ENCODE results near the gene BAG3. TPM values are rescaled to one million over a fixed set of nuclear protein-coding genes. Genes with fewer than 3 reads are reported as not detected.
"Not testable (repeated sequence)": the region's sequence is repeated elsewhere in the genome, so short reads cannot be mapped to it uniquely, and the experiment has no call there.

Gene BAG3
- total RNA-seq, 1 donor = 19.2 TPM

GRCh38 chr10:119701861-119702260, 50.7 kb downstream of the BAG3 start:
- no peak for TF ChIP-seq CTCF (IDR thresholded peaks at IDR 0.05; ENCODE audit: insufficient read depth, low read length)
- peak; percentile 44 for DNase-seq (ENCODE audit: low read depth)
- no peak overlapping the region for H3K4me3 ChIP-seq (ENCODE audit: low read depth, low read length)

GRCh38 chr10:119702583-119702982, 51.4 kb downstream of the BAG3 start:
- no peak for TF ChIP-seq CTCF (IDR thresholded peaks at IDR 0.05; ENCODE audit: insufficient read depth, low read length)
- H3K4me3 ChIP-seq (ENCODE audit: low read depth, low read length) = no peak overlapping the region
- no peak for DNase-seq (ENCODE audit: low read depth)

- no peak for TF ChIP-seq CTCF (IDR thresholded peaks at IDR 0.05; ENCODE audit: insufficient read depth, low read length)
- no peak overlapping the region for H3K4me3 ChIP-seq (ENCODE audit: low read depth, low read length)
- no peak for DNase-seq (ENCODE audit: low read depth)
These were observed 52.8 kb downstream of the BAG3 start for GRCh38 chr10:119703903-119704508.

GRCh38 chr10:119705434-119705831, 54.3 kb downstream of the BAG3 start:
- no peak for TF ChIP-seq CTCF (IDR thresholded peaks at IDR 0.05; ENCODE audit: insufficient read depth, low read length)
- DNase-seq (ENCODE audit: low read depth) = no peak
- H3K4me3 ChIP-seq (ENCODE audit: low read depth, low read length) = no peak overlapping the region

GRCh38 chr10:119706521-119707278, 55.5 kb downstream of the BAG3 start:
- no peak for DNase-seq (ENCODE audit: low read depth)
- H3K4me3 ChIP-seq (ENCODE audit: low read depth, low read length) = no peak overlapping the region
- no peak for TF ChIP-seq CTCF (IDR thresholded peaks at IDR 0.05; ENCODE audit: insufficient read depth, low read length)

- DNase-seq (ENCODE audit: low read depth); H3K4me3 ChIP-seq (ENCODE audit: low read depth, low read length): not testable (repeated sequence)
These were observed 56.2 kb downstream of the BAG3 start for GRCh38 chr10:119707331-119707730.

GRCh38 chr10:119710935-119711334, 59.8 kb downstream of the BAG3 start:
- not testable (repeated sequence) for DNase-seq (ENCODE audit: low read depth); H3K4me3 ChIP-seq (ENCODE audit: low read depth, low read length)

Data from fibroblast of the aortic adventitia (primary cell).